VCaP (cell line): ENCODE results near the gene RAD51D.

Experiments
- H3K27ac ChIP-seq: fragments of 450-650 bp; 2 replicates; pipeline ENCODE4 v1.5.1; 2017
- CTCF ChIP-seq: fragments of 450-650 bp; conservative IDR thresholded peaks from 2 replicates; pipeline ENCODE4 v1.5.1; 2017; ENCODE audit warnings: mild to moderate bottlenecking, moderate library complexity

The RAD51D gene

GRCh38 chr17:35062308-35062707 is 57.4 kb downstream of the RAD51D start:
- TF ChIP-seq CTCF = no peak
- no peak overlapping the region for H3K27ac ChIP-seq

GRCh38 chr17:35057332-35057915 is 62.2 kb downstream of the RAD51D start:
- no peak for TF ChIP-seq CTCF
- peak overlapping the region; percentile 32 for H3K27ac ChIP-seq

- TF ChIP-seq CTCF = no peak
- H3K27ac ChIP-seq = no peak overlapping the region
These were observed 63.6 kb downstream of the RAD51D start for GRCh38 chr17:35056013-35056412.

- peak overlapping the region; percentile 91 for H3K27ac ChIP-seq
- TF ChIP-seq CTCF = no peak
These were observed 66.5 kb downstream of the RAD51D start for GRCh38 chr17:35053204-35053603.

GRCh38 chr17:35052780-35053179 is 66.9 kb downstream of the RAD51D start:
- H3K27ac ChIP-seq = peak overlapping the region; percentile 91
- TF ChIP-seq CTCF = no peak

- peak overlapping the region; percentile 91 for H3K27ac ChIP-seq
- no peak for TF ChIP-seq CTCF
These were observed 67.4 kb downstream of the RAD51D start for GRCh38 chr17:35052241-35052610.

GRCh38 chr17:35051579-35052240 is 68.0 kb downstream of the RAD51D start:
- no peak for TF ChIP-seq CTCF
- H3K27ac ChIP-seq = peak overlapping the region; percentile 91
